HG03108 (cell line): Measurements from ENCODE around the gene ABLIM2.

ENCODE experiments used
- ATAC-seq: cut with Tn5 transposase; IDR thresholded peaks from one replicate; pipeline ENCODE4 v1.9.1; 2021; ENCODE audit warnings: moderate library complexity; ENCODE audit not compliant: unreplicated experiment

The ABLIM2 gene

GRCh38 chr4:8105306-8106100 lies 53.1 kb downstream of the ABLIM2 start:
- no peak for ATAC-seq

DNA sequence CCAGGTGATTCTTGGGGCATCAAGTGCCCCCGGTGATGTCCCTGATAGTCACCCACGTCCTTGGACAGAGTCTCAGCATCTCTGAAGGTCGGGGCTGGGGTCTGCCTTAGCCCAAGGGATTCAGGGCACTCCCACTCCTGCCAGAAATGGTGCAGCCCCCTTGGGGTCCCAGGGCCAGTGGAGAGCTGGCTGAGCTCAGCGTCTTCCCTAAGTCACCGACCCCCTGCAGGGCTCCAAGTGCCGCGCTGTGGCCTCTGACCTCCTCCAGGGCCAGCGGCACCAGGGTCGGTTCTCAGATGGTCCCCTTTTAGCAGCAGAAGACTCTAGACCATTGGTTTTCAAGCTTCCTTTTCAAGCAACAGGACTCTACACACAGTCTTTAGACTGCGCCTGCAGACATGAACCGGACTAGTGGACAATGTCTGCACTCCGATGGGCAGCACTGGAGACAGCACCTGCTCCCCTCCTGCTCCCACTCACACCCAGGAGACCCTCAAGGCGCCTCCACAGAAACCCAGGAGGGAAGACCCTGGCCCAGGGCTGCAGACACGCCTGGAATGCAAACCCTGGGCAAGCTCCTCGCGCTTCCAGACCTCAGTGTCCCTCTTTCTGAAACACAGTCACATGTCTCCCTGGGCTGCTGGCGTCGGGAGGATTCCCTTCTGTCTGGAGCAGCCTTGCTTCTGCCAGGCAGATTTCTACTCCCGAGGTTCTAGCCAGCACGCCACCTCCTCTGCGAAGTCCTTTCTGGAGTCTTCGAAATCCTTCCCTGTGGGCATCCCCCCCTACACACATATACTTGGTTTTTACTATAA lies 53.9 kb downstream of the ABLIM2 start:
- ATAC-seq: no peak

GRCh38 chr4:8103421-8104390 lies 54.9 kb downstream of the ABLIM2 start:
- no peak for ATAC-seq

- ATAC-seq: no peak
Measured at GRCh38 chr4:8102831-8103230, 55.8 kb downstream of the ABLIM2 start.

DNA sequence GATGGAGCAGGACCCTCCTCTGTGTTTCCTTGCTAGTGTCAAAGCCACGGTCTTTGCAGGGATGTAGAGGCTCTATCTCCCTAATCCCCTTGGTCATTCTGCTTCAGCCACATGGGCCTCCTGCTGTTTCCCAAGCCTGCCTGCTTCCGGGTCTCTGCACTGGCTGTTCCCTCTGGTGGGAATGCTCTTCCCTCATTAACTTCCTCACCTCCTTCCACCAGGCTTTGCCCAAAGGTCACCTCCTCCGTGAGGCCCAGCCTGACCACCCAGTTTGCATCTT lies 56.6 kb downstream of the ABLIM2 start:
- ATAC-seq: no peak

DNA sequence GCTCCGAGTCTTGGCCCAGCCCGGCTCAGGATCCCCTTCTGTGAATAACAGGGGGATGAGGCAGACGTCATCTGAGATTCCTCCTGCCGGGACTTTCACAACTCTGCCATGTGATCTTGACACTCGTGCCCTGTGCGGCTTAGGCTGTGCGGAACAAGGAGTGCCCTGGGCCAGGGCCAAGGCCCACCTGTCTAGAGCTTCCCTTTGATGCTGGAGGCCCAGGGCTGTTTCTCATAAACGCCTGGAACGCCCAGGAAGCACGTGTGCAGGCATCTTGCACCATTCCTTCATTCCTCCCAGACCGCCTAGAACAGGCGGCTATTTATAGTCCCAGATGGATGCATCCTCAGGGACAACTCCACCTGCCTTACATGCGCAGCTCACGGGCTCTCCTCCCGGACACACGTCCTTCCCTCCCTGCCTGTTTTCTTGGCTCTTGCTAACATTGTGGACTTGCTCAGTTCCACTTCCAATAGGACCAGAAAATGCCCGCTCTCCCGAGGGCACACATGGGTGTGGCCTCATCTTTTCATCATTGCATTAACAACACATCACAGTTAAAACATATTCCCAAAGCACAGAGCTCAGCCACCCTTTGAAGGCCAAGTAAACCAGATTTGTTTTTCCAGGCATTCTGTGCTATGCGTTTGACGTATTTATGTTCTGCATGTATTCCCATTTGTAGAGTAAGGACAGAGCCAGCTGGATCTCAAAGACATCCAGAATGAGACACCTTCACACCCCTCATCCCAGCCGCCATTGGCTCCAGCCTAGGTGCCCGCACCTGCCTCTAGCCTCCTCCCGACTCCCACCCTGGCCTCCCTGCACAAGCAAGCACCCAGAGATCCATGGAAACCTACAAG lies 57.2 kb downstream of the ABLIM2 start:
- ATAC-seq: no peak

GRCh38 chr4:8099981-8100464 lies 58.6 kb downstream of the ABLIM2 start:
- ATAC-seq: no peak

DNA sequence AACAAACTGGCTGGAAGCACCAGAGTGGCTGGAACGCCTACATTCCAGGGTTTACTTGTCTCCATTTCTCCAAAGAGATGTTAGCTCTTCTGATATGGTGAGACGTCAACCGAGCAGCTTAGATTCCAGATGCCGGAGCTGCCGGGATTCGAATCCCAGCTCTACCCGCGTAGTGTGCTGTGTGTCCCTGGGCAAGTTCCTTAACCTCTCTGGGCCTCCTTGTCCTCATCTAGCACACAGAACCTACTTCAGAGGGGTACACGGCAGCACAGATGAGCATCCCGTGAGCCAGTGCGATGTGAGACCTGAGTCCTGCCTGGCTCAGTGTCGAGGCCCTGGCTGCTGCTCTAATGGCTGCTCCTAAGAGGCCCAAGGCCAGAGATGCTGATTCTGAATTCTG lies 60.1 kb downstream of the ABLIM2 start:
- ATAC-seq: no peak

DNA sequence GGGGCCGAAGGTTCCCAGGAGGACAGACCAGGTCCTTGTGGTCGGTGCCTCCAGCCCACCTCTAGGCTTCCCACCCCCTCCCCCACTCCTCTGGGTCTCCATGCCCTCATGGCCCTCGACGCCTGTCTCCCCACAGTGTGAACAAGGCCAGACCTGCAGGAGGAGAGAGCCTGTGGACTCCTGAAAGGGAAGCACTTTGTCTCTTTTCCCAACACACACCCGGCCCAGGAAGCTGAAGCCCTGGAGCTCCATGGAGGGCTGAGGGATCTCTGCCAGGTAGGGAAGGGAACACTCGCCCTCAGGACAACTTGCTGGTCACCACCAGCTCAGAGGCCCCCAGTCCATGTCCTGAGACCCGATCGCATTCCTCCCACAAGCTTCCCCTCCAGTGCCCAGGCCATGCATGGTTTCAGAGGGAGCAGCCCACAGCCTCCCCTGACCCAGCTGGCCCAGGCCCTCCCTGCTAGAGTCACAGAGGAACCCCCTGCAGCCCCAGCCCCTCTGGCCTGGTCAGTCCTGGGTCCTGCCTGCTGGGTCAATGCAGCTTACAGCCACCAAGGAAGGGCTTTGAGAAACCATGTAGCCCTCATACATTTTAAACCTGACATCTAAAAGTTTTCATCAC lies 60.8 kb downstream of the ABLIM2 start:
- no peak for ATAC-seq

- ATAC-seq: no peak
Measured at GRCh38 chr4:8097141-8097541, 61.5 kb downstream of the ABLIM2 start.

- no peak for ATAC-seq
Measured at GRCh38 chr4:8096690-8097061, 61.9 kb downstream of the ABLIM2 start.

GRCh38 chr4:8095956-8096689 lies 62.5 kb downstream of the ABLIM2 start:
- ATAC-seq: no peak

GRCh38 chr4:8093587-8094274 lies 64.9 kb downstream of the ABLIM2 start:
- ATAC-seq: no peak

DNA sequence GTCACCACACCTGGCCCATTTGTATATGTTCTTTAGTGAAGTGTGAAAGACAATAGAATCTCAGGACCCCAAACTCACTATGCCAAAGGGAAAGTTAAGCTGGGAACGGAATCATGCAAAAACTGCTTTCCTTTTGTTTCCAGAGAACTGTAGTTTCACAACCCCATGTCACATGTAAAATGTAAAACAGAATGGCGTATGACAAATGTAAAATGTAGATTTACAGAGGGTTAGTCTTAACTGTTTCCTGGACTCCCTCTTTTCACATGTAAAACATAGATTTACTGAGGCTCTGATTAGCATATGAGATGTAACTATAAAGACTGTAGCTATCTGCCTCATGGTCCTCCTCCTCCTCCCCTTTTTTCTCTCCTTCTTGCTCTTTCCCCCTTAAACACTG lies 66.3 kb downstream of the ABLIM2 start:
- ATAC-seq: no peak

- no peak for ATAC-seq
Measured at GRCh38 chr4:8090744-8091301, 67.8 kb downstream of the ABLIM2 start.

DNA sequence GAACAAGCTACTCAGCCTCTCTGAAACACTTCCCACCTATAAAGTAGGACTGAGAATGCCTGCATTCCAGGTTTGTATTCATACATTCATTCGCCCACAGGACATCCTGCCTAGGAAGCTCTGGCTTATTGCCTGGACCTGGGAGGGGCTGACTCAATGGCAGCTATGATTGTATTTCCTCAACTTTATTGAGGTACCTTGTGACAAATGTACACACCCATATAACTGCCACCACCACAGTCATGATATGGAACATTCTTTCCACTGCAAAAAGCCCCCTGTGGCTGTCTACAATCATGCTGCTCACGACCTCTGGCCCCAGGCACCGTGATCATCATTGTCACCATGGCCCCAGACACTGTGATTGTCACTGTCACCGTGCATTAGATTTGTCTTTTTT lies 68.3 kb downstream of the ABLIM2 start:
- ATAC-seq: no peak

DNA sequence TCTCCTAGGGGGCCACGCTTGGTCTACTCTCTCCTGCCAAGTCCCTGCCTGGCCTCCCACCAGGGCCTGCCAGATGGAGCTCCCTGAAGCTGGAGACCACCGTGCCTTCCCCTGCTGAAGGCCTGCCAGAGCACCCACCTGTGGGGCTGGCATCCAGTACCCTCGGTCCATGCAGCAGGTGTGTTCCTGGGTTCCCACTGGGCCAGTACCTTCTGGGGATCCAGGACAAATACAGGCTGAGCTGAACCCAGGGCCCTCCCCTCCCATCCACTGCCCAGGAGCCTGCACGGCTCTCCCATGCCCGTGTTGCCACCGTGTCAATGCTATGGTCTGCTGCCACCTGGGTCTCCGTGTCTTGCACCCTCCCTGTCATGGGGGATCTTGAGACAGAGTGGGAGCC lies 68.8 kb downstream of the ABLIM2 start:
- no peak for ATAC-seq

DNA sequence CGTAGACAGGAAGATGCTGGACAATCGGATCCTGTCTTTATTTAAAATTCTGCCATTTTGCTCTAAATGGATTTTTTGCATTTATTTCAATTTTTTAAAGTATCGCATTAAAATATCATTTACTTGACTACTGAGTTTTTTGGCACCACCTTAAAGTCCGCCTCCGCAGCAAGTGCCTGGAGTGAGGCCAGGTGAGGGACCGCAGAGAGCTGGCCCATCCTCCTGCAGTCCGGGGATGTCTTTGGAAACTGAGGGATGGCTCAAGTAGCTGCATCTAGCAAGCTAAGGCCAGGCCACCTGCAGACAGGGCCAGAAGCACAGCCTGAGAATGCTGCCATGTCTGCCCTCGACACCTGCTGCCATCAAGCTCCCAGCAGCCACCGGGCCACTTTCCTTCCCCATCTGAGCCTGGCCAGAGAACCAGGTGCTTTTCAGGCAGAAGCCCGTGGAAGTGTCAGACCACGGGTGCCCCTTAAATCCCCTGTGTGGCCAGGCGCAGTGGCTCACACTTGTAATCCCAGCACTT lies 69.6 kb downstream of the ABLIM2 start:
- no peak for ATAC-seq
